OCI-LY1 (cell line): ENCODE measurements around the gene HPS6.

Source experiments
- H2AFZ ChIP-seq: fragments of 200-600 bp; sonication (generic), shearing (Covaris generic); 2 replicates; pipeline ENCODE4 v1.6.0; 2014; ENCODE audit warnings: antibody characterized with exemption, mild to moderate bottlenecking, low read length
- H3F3A ChIP-seq: fragments of 200-600 bp; sonication (generic), shearing (Covaris generic); 2 replicates; pipeline ENCODE4 v1.6.0; 2014; ENCODE audit warnings: mild to moderate bottlenecking, antibody characterized with exemption, low read length, moderate library complexity; ENCODE audit not compliant: insufficient read depth
- H3K27ac ChIP-seq: fragments of 200-600 bp; sonication (generic); 2 replicates; pipeline ENCODE4 v1.5.1; 2014; ENCODE audit warnings: low read length, mixed run types, mild to moderate bottlenecking, low read depth; ENCODE audit not compliant: poor library complexity, severe bottlenecking
- H3K27me3 ChIP-seq: fragments of 200-600 bp; sonication (generic); 2 replicates; pipeline ENCODE4 v1.6.0; 2014; ENCODE audit warnings: antibody characterized with exemption, mild to moderate bottlenecking, low read length, moderate library complexity; ENCODE audit not compliant: insufficient read depth
- H3K36me3 ChIP-seq: fragments of 200-600 bp; sonication (generic); 2 replicates; pipeline ENCODE4 v1.6.1; 2014; ENCODE audit warnings: mild to moderate bottlenecking, antibody characterized with exemption, low read length, moderate library complexity, mixed read lengths; ENCODE audit not compliant: insufficient read depth
- H3K4me1 ChIP-seq: fragments of 200-600 bp; sonication (generic); 2 replicates; pipeline ENCODE4 v1.5.1; 2014; ENCODE audit warnings: mild to moderate bottlenecking, low read length, moderate library complexity; ENCODE audit not compliant: insufficient read depth, severe bottlenecking
- H3K4me2 ChIP-seq: fragments of 200-600 bp; sonication (generic), shearing (Covaris generic); 2 replicates; pipeline ENCODE4 v1.6.1; 2014; ENCODE audit warnings: low read length
- H3K4me3 ChIP-seq: fragments of 200-600 bp; sonication (generic); 2 replicates; pipeline ENCODE4 v1.5.1; 2014; ENCODE audit warnings: low read length, low read depth, mild to moderate bottlenecking, mixed read lengths; ENCODE audit not compliant: poor library complexity, severe bottlenecking
- H3K79me2 ChIP-seq: fragments of 200-600 bp; shearing (Covaris generic); 2 replicates; pipeline ENCODE4 v1.6.1; 2016; ENCODE audit warnings: mixed run types, low read length, mixed read lengths; ENCODE audit not compliant: insufficient read depth
- H3K9ac ChIP-seq: fragments of 200-600 bp; sonication (generic), shearing (Covaris generic); 2 replicates; pipeline ENCODE4 v1.6.1; 2014; ENCODE audit warnings: mild to moderate bottlenecking, low read length, mixed read lengths
- H3K9me2 ChIP-seq: fragments of 200-600 bp; sonication (generic), shearing (Covaris generic); 2 replicates; pipeline ENCODE4 v1.6.1; 2014; ENCODE audit warnings: low read depth, mild to moderate bottlenecking, low read length, mixed read lengths
- H3K9me3 ChIP-seq: fragments of 200-600 bp; shearing (Covaris generic); 2 replicates; pipeline ENCODE4 v1.6.1; 2014; ENCODE audit warnings: low read length, mixed read lengths
- H4K20me1 ChIP-seq: fragments of 200-600 bp; sonication (generic), shearing (Covaris generic); 2 replicates; pipeline ENCODE4 v1.6.0; 2016; ENCODE audit warnings: mild to moderate bottlenecking, low read length; ENCODE audit not compliant: insufficient read depth
- EZH2 ChIP-seq: fragments of 200-600 bp; sonication (generic), shearing (Covaris generic); IDR thresholded peaks from 2 replicates; pipeline ENCODE4 v1.8.0; 2017; ENCODE audit warnings: borderline replicate concordance, mixed run types, mild to moderate bottlenecking, antibody characterized with exemption, low read length, moderate library complexity, mixed read lengths
- TF ChIP-seq, protein P1 (sequence below): fragments of 200-600 bp; sonication (generic), shearing (Covaris generic); IDR thresholded peaks from 2 replicates; pipeline ENCODE4 v1.5.1; 2017; ENCODE audit warnings: mild to moderate bottlenecking, antibody characterized with exemption, low read length, moderate library complexity, mixed read lengths

HPS6 gene

DNA sequence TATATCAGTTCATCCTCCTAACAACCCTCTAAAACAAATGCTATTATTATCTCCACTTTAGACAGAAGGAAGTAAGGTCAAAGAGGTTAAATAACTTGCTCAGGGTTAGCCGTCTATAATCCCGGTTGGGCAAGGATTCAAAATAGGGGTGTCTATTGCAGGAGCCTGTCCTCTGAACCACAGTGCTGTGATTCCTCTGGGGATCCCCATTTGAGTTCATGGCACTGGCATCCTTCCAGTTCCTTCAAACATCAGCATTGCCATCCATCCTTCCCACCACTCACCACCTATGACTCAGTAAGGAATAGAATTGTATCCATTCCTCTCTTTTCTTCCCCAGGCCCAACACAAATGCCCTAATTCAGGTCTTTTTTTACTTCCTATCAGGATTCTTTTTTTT, 25.6 kb downstream of the HPS6 start:
- H3K36me3 ChIP-seq = no peaks in the 10 kb centered on the region
- no peaks in the 10 kb centered on the region for H3K4me1 ChIP-seq
- H3K4me3 ChIP-seq = no peak overlapping the region
- no peak overlapping the region for H3K4me2 ChIP-seq
- no peaks in the 10 kb centered on the region for H3F3A ChIP-seq
- no peak overlapping the region for H3K9ac ChIP-seq
- no peaks in the 10 kb centered on the region for H3K9me2 ChIP-seq
- no peak overlapping the region for H2AFZ ChIP-seq
- TF ChIP-seq, protein P1, sequence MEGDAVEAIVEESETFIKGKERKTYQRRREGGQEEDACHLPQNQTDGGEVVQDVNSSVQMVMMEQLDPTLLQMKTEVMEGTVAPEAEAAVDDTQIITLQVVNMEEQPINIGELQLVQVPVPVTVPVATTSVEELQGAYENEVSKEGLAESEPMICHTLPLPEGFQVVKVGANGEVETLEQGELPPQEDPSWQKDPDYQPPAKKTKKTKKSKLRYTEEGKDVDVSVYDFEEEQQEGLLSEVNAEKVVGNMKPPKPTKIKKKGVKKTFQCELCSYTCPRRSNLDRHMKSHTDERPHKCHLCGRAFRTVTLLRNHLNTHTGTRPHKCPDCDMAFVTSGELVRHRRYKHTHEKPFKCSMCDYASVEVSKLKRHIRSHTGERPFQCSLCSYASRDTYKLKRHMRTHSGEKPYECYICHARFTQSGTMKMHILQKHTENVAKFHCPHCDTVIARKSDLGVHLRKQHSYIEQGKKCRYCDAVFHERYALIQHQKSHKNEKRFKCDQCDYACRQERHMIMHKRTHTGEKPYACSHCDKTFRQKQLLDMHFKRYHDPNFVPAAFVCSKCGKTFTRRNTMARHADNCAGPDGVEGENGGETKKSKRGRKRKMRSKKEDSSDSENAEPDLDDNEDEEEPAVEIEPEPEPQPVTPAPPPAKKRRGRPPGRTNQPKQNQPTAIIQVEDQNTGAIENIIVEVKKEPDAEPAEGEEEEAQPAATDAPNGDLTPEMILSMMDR = no peak
- no peak for TF ChIP-seq EZH2
- H3K27me3 ChIP-seq = no peaks in the 10 kb centered on the region
- H3K27ac ChIP-seq = no peak overlapping the region
- no peaks in the 10 kb centered on the region for H3K9me3 ChIP-seq
- no peaks in the 10 kb centered on the region for H3K79me2 ChIP-seq
- H4K20me1 ChIP-seq = no peaks in the 10 kb centered on the region

DNA sequence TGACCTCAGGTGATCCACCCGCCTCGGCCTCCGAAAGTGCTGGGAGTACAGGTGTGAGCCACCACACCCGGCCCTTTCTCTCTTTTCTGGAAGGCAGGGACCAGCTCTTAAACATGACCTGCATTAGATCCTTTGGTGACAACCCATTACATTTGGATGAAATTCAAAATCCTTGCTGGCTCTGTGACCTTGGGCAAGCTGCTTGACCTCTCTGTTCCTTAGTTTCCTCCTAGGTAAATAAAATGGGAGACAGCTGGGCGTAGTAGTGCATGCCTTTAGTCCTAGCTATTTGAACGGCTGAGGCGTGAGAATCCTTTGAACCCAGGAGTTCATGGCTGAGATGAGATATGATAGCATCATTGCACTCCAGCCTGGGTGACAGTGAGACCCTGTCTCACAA, 31.3 kb downstream of the HPS6 start:
- H3K79me2 ChIP-seq = no peaks in the 10 kb centered on the region
- H3K9me2 ChIP-seq = no peaks in the 10 kb centered on the region
- no peak overlapping the region for H3K9ac ChIP-seq
- H2AFZ ChIP-seq = no peak overlapping the region
- no peak overlapping the region for H3K4me2 ChIP-seq
- no peak overlapping the region for H3K4me3 ChIP-seq
- no peaks in the 10 kb centered on the region for H3F3A ChIP-seq
- TF ChIP-seq, protein P1 = no peak
- TF ChIP-seq EZH2 = no peak
- no peaks in the 10 kb centered on the region for H3K9me3 ChIP-seq
- H4K20me1 ChIP-seq = no peaks in the 10 kb centered on the region
- H3K27me3 ChIP-seq = no peaks in the 10 kb centered on the region
- H3K4me1 ChIP-seq = no peaks in the 10 kb centered on the region
- H3K36me3 ChIP-seq = no peaks in the 10 kb centered on the region
- H3K27ac ChIP-seq = no peak overlapping the region

DNA sequence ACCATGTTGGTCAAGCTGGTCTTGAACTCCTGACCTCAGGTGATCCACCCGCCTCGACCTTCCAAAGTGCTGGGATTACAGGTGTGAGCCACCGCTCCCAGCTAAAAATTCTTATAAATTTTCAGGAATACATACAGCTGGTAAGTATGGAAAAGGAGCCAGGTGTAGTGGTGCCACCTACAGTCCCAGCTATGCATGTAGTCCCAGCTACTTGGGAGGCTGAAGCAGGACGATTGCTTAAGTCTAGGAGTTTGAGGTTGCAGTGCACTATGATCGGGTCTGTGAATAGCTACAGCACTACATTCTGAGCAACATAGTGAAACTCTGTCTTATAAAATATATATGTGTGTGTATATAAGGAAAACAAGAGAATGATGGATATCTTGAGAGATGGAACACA, 36.0 kb downstream of the HPS6 start:
- Histone ChIP-seq H2AFZ (no peak overlapping the region), H3K9ac (no peak overlapping the region), H3K27me3 (no peaks in the 10 kb centered on the region), H3K79me2 (no peaks in the 10 kb centered on the region), H3K9me2 (no peaks in the 10 kb centered on the region), H3F3A (no peaks in the 10 kb centered on the region), H3K4me1 (no peaks in the 10 kb centered on the region), H3K4me2 (no peak overlapping the region), H3K36me3 (no peaks in the 10 kb centered on the region), H3K4me3 (no peak overlapping the region), H3K27ac (no peak overlapping the region), H3K9me3 (no peaks in the 10 kb centered on the region), H4K20me1 (no peaks in the 10 kb centered on the region)
- TF ChIP-seq, protein P1 = no peak
- no peak for TF ChIP-seq EZH2
